Lower leg skin (tissue), 3 donors: ENCODE measurements around the gene PTK7.

Experiments used
- CTCF ChIP-seq, 3 donors: fragments of 450-650 bp; IDR thresholded peaks; one replicate each; pipeline ENCODE4 v1.5.1; 2016; ENCODE audit warnings: antibody characterized with exemption in 3 of 3, mild to moderate bottlenecking in 3 of 3, moderate library complexity in 2 of 3
- POLR2A ChIP-seq, 2 donors: fragments of 450-650 bp; IDR thresholded peaks; one replicate each; pipeline ENCODE4 v1.6.1; 2016 to 2017; ENCODE audit warnings: antibody characterized with exemption in 2 of 2, mild to moderate bottlenecking in 1 of 2, moderate library complexity in 1 of 2

GRCh38 chr6:43055966-43056365 is 20.1 kb upstream of the PTK7 start:
- no peak for TF ChIP-seq CTCF (IDR thresholded peaks at IDR 0.05)
- TF ChIP-seq POLR2A (IDR thresholded peaks at IDR 0.05): no peak
